HG03139 (cell line): ENCODE measurements around the gene B3GNT7.
"Not testable (repeated sequence)": the region's sequence is repeated elsewhere in the genome, so short reads cannot be mapped to it uniquely, and the experiment has no call there.

Experiments used
- ATAC-seq: cut with Tn5 transposase; IDR thresholded peaks from one replicate; pipeline ENCODE4 v1.9.1; 2021; ENCODE audit not compliant: unreplicated experiment

Gene B3GNT7

DNA sequence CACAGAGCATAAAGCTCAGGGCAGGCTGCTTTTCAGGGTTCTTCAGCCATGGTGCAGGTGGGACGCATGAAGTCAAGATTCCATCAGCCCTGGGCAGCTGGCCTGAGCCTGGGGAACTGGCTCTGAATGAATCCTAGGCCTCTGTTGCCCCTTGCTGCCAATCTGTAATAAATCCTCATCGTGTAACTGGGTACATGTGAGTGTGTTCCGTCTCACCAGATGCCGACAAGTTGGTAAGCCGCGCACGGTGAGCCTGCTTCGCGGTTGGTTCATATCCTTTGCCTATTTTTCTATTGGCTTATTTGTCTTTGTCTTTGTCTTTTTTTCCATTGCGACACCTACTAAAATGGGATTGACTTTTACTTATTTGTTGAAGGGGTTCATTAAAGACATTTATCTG lies 27.7 kb downstream of the B3GNT7 start:
- ATAC-seq, result no peak

- ATAC-seq, result no peak
These were observed 29.8 kb downstream of the B3GNT7 start for GRCh38 chr2:231425291-231425810.

GRCh38 chr2:231425811-231426703 lies 30.5 kb downstream of the B3GNT7 start:
- no peak for ATAC-seq

DNA sequence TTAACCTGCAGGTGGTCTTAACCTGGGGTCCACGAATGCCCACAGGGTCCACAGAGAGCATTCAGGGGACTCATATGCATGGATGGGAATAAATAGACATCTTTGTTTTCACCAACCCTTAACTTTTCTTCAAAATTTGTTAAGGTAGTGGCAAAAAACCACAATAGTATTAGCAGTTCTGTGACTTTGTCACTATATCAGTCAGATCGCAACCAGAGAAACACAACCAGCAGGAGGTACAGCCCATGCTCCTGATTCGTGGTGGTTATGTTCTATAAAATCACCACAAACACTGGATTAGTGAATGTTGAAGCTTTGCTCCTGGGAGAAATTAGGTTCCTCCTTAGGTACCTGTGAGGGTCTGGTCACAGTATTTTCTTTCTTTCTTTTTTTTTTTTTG lies 31.6 kb downstream of the B3GNT7 start:
- ATAC-seq, result no peak

DNA sequence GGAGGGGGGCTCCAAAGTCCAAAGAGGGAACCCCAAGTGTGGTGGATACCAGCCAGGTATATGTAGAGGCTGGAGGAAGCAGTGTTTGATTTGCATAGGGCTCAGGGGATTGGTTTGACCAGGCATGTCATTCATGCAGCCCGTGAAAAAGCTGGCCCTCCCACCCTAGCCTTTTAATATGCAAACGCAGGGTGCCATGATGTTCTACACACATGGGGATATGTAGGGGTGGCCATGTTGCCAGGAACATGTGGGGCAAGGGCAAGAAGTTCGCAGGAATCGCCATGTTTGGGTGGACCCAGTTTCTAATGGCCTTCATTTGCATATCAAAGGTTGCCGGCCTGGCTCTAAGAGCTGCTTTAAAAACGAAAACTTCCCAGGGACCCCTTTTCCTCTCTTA lies 33.6 kb downstream of the B3GNT7 start:
- no peak for ATAC-seq

GRCh38 chr2:231429901-231430300 lies 34.4 kb downstream of the B3GNT7 start:
- ATAC-seq, result no peak

DNA sequence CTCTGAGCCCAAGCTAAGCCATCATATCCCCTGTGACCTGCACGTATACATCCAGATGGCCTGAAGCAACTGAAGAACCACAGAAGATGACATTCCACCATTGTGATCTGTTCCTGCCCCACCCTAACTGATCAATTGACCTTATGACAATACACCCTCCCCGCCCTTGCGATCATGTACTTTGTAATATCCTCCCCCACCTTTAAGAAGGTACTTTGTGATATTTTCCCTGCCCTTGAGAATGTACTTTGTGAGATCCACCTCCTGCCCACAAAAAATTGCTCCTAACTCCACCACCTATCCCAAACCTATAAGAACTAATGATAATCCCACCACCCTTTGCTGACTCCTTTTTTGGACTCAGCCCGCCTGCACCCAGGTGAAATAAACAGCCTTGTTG lies 34.9 kb downstream of the B3GNT7 start:
- not testable (repeated sequence) for ATAC-seq

- no peak for ATAC-seq
These were observed 36.1 kb downstream of the B3GNT7 start for GRCh38 chr2:231431606-231432005.

- no peak for ATAC-seq
These were observed 38.5 kb downstream of the B3GNT7 start for GRCh38 chr2:231433990-231434389.

- no peak for ATAC-seq
These were observed 41.4 kb downstream of the B3GNT7 start for GRCh38 chr2:231436957-231437356.

DNA sequence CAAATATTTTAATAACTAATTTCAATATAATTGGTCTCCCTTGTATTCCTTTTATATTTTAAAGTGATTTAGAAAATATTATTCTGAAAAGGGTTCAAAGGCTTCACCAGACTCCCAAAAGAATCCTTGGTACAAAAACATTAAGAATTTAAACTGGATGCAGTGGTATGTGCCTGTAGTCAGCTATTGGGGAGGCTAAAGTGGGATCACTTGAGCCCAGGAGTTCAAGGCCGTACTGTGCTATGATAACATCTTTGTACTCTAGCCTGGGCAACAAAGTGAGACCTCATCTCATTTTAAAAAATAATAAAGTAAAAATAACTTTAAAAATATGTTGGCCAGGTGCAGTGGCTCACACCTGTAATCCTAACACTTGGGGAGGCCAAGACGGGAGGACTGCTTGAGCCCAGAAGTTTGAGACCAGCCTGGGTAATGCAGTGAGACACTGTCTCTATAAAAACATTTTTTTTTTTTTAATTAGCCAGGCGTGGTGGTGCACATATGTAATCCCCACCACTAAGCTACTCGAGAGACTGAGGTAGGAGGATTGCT lies 54.1 kb downstream of the B3GNT7 start:
- no peak for ATAC-seq

- ATAC-seq, result no peak
These were observed 55.1 kb downstream of the B3GNT7 start for GRCh38 chr2:231450548-231450989.
